ENCODE measurements around the gene LRRC23. TPM values are rescaled to one million over a fixed set of nuclear protein-coding genes. Genes with fewer than 3 reads are reported as not detected.

LRRC23 gene
- total and polyA plus RNA-seq, 2 of the 13 experiments (the other 11 are each of a cell fraction or from before 2014, with no cell fraction given), result 6.0 to 7.8 TPM

- TF ChIP-seq AKNA (CRISPR knock-in tag; IDR thresholded peaks at IDR 0.05; ENCODE audit: borderline replicate concordance) (peak; percentile 84; the same call in 1 of the 2 replicates), SMAD3 (CRISPR knock-in tag; IDR thresholded peaks at IDR 0.05) (no peak), ZNF460 (CRISPR knock-in tag; IDR thresholded peaks at IDR 0.05; ENCODE audit: borderline replicate concordance) (peak; percentile 48; the same call in 1 of the 2 replicates), SNAPC2 (CRISPR knock-in tag; IDR thresholded peaks at IDR 0.05) (peak; percentile 79; the same call in 1 of the 2 replicates), BRD4 (CRISPR knock-in tag; IDR thresholded peaks at IDR 0.05) (peak; percentile 62; the same call in 1 of the 2 replicates), NR2F2 (IDR thresholded peaks at IDR 0.05; ENCODE audit: borderline replicate concordance, low read depth) (no peak; the same call in 1 of the 2 replicates), SRY (CRISPR knock-in tag; IDR thresholded peaks at IDR 0.05) (0 out of 2 replicates have a peak, but pooled peaks have one; percentile 55), TAF1 (CRISPR knock-in tag; IDR thresholded peaks at IDR 0.05) (no peak), NR1H2 (CRISPR knock-in tag; IDR thresholded peaks at IDR 0.05; ENCODE audit: borderline replicate concordance, low read depth) (no peak; the same call in 1 of the 2 replicates), RBM39 (IDR thresholded peaks at IDR 0.05; ENCODE audit: low read depth, low read length, poor library complexity, severe bottlenecking) (peak; percentile 34), ZNF780A (CRISPR knock-in tag; IDR thresholded peaks at IDR 0.05) (no peak), ELF1 (CRISPR knock-in tag; IDR thresholded peaks at IDR 0.05) (no peak), ZNF318 (CRISPR knock-in tag; IDR thresholded peaks at IDR 0.05) (no peak), JUND (CRISPR knock-in tag; IDR thresholded peaks at IDR 0.05) (peak; percentile 69; the same call in 1 of the 2 replicates), ZNF274 (CRISPR knock-in tag; IDR thresholded peaks at IDR 0.05) (0 out of 2 replicates have a peak, but pooled peaks have one; percentile 23)
Measured at GRCh38 chr12:6872073-6873048, 32.3 kb upstream of the LRRC23 start (continued).
